ENCODE results near the gene KSR2.
"Not testable (repeated sequence)": the region's sequence is repeated elsewhere in the genome, so short reads cannot be mapped to it uniquely, and the experiment has no call there.

The KSR2 gene

DNA sequence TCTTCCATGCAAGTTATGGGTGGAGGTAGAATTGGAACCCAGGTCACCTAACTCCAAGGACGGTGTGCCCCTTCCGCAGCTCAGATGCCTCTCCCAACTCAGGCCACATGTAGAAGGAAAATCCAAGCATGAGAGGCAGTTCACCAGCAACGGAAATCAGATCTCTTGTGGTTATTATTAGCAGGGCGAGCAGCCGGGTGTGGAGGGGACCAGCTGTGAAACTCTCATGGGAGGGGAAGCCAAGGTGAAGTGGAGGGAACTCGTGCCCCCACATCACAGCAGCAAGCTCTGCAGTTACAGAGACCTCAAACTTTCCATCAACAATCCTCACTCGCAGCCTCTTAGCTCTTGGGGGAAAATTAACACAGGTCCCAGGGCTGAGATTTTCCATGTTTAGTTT is 79.7 kb downstream of the KSR2 start:
- no peak for DNase-seq

DNA sequence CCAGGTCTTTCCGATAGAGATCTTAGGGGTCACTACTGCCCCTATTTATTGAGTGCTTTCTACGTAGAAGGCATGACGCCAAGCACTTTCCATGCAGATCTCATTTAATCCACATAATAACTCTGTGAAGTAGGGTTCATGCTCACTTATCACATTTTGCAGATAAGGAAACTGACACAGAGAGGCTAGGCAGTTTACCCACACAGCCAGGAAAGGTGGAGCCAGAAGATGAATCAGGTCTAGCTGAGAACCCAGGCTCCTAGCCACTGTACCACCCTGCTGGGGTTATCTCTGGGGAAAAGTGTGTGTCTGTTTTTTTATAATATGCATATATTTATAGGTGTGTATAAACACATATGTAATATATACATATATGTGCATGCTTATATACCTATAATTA is 83.6 kb downstream of the KSR2 start:
- DNase-seq: no peak

GRCh38 chr12:117884161-117884560 is 84.6 kb downstream of the KSR2 start:
- DNase-seq: no peak

GRCh38 chr12:117882603-117883184 is 86.1 kb downstream of the KSR2 start:
- no peak for DNase-seq

- DNase-seq: no peak
These were observed 86.6 kb downstream of the KSR2 start for GRCh38 chr12:117882181-117882580.

GRCh38 chr12:117881517-117881916 is 87.3 kb downstream of the KSR2 start:
- DNase-seq: peak in 1 of 2 donors; percentile 9

GRCh38 chr12:117878605-117879004 is 90.2 kb downstream of the KSR2 start:
- no peak for DNase-seq

GRCh38 chr12:117876436-117876816 is 92.4 kb downstream of the KSR2 start:
- no peak for DNase-seq

- DNase-seq: no peak
These were observed 92.9 kb downstream of the KSR2 start for GRCh38 chr12:117875744-117876435.

- peak; percentile 16 to 74 for DNase-seq
These were observed 93.9 kb downstream of the KSR2 start for GRCh38 chr12:117874842-117875434.

DNA sequence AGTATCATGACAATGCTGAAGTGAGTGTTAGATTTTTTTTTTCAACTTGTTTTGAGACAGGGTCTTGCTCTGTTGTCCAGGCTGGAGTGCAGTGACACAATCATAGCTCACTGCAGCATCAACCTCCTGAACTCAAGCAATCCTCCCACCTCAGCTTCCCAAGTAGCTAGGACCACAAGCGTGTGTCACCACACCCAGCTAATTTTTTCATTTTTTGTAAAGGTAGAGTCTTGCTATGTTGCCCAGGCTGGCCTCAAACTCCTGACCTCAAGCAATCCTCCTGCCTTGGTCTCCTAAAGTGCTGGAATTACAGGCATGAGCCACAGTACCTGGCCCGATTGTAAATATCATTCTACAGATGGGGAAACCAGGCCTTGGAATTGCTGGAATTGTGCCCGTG is 94.6 kb downstream of the KSR2 start:
- not testable (repeated sequence) for DNase-seq

DNA sequence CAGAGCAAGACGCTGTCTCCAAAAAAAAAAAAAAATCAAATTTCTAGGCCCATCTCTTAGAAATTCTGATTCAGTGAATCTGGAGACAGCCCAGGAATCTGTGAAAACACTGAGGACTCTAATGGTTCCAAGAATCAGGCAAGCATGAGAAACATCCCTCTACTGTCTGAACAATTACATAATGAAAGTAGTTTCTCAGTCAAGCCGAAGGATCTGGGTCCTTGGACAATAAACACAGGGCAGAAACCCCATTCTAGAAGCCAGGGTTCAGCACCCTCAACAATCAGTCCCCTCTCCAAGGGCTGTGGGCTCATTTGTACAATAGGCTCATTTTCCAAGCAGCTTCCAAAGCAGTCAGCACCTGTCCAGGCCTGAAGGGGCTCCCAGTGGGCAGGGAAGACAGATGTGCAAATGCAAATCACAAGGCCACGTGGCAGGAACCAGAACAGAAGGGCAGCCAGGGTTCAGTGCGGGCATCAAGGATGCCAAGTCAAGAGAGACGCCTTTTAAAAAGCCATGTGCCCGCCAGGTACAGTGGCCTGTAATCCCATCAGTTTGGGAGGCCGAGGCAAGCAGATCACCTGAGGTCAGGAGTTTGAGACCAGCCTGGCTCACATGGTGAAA is 96.1 kb downstream of the KSR2 start:
- no peak for DNase-seq

- DNase-seq: no peak
These were observed 99.2 kb downstream of the KSR2 start for GRCh38 chr12:117869551-117869950.

- no peak for DNase-seq
These were observed 101.4 kb downstream of the KSR2 start for GRCh38 chr12:117867348-117867747.

- no peak for DNase-seq
These were observed 103.3 kb downstream of the KSR2 start for GRCh38 chr12:117865505-117865904.

DNA sequence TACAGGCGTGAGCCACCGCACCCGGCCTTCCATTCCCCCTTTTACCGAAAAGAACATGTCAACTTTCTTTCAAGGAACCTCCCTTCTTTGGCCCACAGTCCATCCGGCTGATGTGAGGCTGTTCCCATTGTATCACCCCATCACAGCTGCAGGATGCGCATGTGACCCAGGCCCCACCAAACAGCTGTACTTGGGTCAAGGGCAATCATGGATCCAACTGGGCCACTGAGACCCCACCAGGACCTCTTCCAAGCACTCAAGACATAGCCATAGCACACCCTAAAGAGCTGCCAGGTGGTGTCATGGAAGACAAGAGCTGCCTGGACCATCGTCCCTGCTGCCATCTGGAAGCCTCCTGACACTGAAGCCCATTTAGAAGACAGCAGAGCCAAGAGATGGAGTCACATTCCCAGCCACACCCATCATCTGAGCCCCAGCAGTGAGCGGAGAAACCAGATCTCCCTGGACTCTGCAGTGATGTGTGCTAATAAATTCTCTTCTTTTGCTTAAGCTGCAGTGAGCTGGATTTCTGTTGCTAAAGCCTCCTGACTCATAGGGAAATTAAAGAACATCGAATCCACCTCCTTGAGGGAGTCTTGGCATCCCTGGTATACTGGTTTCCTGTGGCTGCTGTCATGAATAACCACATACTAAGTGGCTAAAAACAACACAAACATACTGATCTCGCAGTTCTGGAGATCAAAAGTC is 105.6 kb downstream of the KSR2 start:
- no peak for DNase-seq

DNA sequence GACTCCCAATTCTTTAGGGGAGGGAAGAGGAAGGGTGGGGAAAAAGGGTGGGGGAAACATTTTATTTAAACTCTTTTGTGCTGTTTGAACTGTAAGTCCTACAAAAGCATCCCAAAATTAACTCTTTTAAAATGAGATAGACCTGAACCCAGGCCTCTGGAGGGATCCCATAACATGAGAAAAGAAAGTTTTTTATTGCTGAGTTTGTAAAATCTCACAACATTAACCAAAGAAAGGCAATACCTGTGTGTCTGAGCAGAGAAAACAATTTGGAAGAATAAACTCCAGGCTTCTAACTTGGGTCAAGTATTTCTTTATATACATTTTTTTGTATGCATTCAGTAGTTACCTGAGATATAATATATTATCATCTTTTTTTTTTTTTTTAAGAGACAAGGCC is 107.1 kb downstream of the KSR2 start:
- no peak for DNase-seq

- not testable (repeated sequence) for DNase-seq
These were observed 108.0 kb downstream of the KSR2 start for GRCh38 chr12:117860787-117861290.

- DNase-seq: no peak
These were observed 108.7 kb downstream of the KSR2 start for GRCh38 chr12:117860111-117860510.

DNA sequence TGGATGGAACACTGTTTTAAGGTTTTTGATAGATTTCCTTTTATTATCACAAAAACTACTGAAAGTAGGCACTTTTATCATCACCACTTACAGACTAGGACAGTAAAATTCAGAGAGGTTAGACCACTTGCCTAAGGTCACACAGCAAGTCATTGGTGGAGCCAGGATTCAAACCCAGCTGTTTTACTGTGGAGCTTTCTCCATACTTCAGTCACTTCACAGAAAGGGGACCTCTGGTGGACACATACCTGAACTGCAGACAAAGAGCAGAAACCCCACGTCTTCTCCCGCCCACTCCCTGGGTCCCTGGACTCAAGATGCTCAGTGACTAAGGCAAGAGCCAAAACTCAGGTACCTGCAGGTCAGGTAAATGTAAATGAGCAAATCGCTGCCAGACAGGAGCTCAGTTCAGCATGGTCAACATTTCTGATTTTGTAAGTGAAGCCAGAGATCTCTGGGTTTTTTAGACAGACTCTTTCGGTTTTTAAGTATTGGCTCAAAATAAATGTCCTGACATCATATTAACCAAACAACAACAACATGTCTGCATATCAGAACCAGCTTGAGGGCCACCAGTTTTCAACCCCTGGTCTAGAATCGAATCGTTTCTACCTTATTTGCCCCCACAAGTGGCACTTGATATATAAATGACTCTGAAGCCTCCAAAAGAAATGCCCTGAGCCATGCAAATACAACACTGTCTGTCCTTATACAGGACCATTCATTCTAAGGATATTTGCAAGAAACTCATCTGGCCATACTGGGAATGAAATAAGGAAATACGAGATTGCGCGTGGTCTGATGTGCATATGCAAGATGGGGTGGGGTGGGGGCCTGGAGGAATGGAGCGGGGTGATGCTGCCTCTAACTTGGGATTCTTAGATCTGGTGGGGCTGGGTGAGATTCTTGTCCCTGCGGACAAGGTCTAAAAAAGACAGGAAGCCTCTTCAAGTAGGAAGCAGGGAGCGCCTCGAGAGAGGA is 110.9 kb downstream of the KSR2 start:
- DNase-seq: peak; percentile 57 to 80

- not testable (repeated sequence) for DNase-seq
These were observed 111.7 kb downstream of the KSR2 start for GRCh38 chr12:117857139-117857538.

DNA sequence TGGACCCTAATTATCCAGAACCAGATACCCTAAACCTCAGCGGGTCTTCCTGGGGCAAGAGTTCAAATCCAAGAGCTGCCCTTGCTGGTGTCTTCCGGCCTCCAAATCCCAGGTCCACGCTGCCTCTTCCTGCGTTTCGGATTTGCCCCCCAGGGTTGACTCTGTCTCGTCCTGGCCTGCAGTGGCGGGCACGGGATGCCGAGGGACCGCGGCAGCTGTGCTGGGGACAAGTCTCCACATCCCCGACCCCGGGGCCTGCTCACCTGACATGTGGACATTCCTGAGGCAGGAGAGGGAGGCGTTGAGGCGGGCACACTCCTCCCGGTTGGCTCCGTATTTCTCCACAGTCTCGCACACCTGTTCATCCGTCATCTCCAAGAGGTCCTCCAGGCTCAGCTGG is 113.6 kb downstream of the KSR2 start:
- DNase-seq: no peak

Measured in inflammatory macrophage treated with lipopolysaccharide for 1 hour (primary cell).